ENCODE measurements around the gene STOML1. TPM values are rescaled to one million over a fixed set of nuclear protein-coding genes. Genes with fewer than 3 reads are reported as not detected.

The STOML1 gene
- total and polyA plus RNA-seq, 10 of the 15 experiments (the other 5 are each of a cell fraction or from before 2014, with no cell fraction given), result 0.14 to 13.6 (median 8.3) TPM

- FAIRE-seq, result no peak
- peak overlapping the region; percentile 0 for H3K4me2 ChIP-seq (ENCODE audit: control insufficient read depth, insufficient read depth)
- intact Hi-C loops (cut with micrococcal nuclease; ENCODE audit: unreplicated experiment) (no loop called here), in situ Hi-C loops (cut with MboI) (no loop called here)
- BruUV-seq (replicated peaks), result no TSS peak
- 77% methylated on average over 4 of the region's 4 CpGs for WGBS (ENCODE audit: insufficient coverage, insufficient replicate concordance, low lambda C conversion rate, missing lambda C conversion rate)
- H3K27ac ChIP-seq (ENCODE audit: control insufficient read depth, insufficient read depth), result peak overlapping the region; percentile 67
- no peaks in the 10 kb centered on the region; a peak in 2 of 4 replicates for H3K36me3 ChIP-seq (ENCODE audit: control insufficient read depth in 2 of 2, insufficient read depth in 2 of 2, low read length in 1 of 2)
- H4K20me1 ChIP-seq (ENCODE audit: control insufficient read depth, insufficient read depth), result no peaks in the 10 kb centered on the region
- ChIA-PET RAD21 (ENCODE audit: unreplicated experiment) (interaction anchor here (1.8 to 2.5 kb wide), 3 partner anchors 9 to 14 kb away, joined by 6 to 11 read pairs (median 8); no protein-coding TSS in a partner anchor), POLR2A (interaction anchor here (0.9 to 2.1 kb wide), 3 partner anchors 10 to 20 kb away, joined by 3 to 6 read pairs (median 5); no protein-coding TSS in a partner anchor), CTCF (interaction anchor here (1.2 to 4.1 kb wide), 5 partner anchors 9 to 62 kb away, joined by 3 to 33 read pairs (median 9); no protein-coding TSS in a partner anchor), SMC1A (ENCODE audit: uncharacterized antibody, unreplicated experiment) (interaction anchor here (1.2 to 1.8 kb wide), 3 partner anchors 9 to 16 kb away, joined by 3 to 8 read pairs (median 6); no protein-coding TSS in a partner anchor)
- H3K79me2 ChIP-seq (ENCODE audit: control insufficient read depth, insufficient read depth, low read length), result peaks cover 4% of the 10 kb centered on the region; the same call in 1 of the 2 replicates
- H3K27me3 ChIP-seq (replicated peaks in 1 of 2; ENCODE audit: control insufficient read depth in 2 of 2, insufficient read depth in 2 of 2, low read length in 1 of 2), result no peaks in the 10 kb centered on the region
- DNase-seq (ENCODE audit: low read depth, low spot score), result no peak
- H3K4me3 ChIP-seq, result no peak overlapping the region
- no peaks in the 10 kb centered on the region for H3K9me3 ChIP-seq (replicated peaks; ENCODE audit: control insufficient read depth, insufficient read depth, low read length)
- H3K4me1 ChIP-seq (ENCODE audit: control insufficient read depth, insufficient read depth, low read length), result peaks cover 49% of the 10 kb centered on the region
- no peak for ATAC-seq
- peak overlapping the region; percentile 35 for H3K9ac ChIP-seq (ENCODE audit: control insufficient read depth, insufficient read depth, low read length)
- H2AFZ ChIP-seq (ENCODE audit: control insufficient read depth, low read depth, low read length), result no peak overlapping the region; the same call in 1 of the 2 replicates
- TF ChIP-seq, protein P1, sequence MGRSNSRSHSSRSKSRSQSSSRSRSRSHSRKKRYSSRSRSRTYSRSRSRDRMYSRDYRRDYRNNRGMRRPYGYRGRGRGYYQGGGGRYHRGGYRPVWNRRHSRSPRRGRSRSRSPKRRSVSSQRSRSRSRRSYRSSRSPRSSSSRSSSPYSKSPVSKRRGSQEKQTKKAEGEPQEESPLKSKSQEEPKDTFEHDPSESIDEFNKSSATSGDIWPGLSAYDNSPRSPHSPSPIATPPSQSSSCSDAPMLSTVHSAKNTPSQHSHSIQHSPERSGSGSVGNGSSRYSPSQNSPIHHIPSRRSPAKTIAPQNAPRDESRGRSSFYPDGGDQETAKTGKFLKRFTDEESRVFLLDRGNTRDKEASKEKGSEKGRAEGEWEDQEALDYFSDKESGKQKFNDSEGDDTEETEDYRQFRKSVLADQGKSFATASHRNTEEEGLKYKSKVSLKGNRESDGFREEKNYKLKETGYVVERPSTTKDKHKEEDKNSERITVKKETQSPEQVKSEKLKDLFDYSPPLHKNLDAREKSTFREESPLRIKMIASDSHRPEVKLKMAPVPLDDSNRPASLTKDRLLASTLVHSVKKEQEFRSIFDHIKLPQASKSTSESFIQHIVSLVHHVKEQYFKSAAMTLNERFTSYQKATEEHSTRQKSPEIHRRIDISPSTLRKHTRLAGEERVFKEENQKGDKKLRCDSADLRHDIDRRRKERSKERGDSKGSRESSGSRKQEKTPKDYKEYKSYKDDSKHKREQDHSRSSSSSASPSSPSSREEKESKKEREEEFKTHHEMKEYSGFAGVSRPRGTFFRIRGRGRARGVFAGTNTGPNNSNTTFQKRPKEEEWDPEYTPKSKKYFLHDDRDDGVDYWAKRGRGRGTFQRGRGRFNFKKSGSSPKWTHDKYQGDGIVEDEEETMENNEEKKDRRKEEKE (IDR thresholded peaks at IDR 0.05), result no peak
- no peak for TF ChIP-seq CTCF (IDR thresholded peaks at IDR 0.05 in 2 of 3, conservative IDR thresholded peaks at IDR 0.05 in 1 of 3; ENCODE audit: control insufficient read depth in 2 of 3, extremely low read depth in 1 of 3, insufficient read depth in 1 of 3, low read depth in 3 of 3, low read length in 3 of 3)
- TF ChIP-seq MTA2 (IDR thresholded peaks at IDR 0.05; ENCODE audit: low read depth), result no peak
- TF ChIP-seq PAX8 (IDR thresholded peaks at IDR 0.05), result no peak
- no peak for TF ChIP-seq CBFB (IDR thresholded peaks at IDR 0.05; ENCODE audit: low read depth)
- no peak for TF ChIP-seq TBL1XR1 (IDR thresholded peaks at IDR 0.05; ENCODE audit: low read depth, low read length)
- TF ChIP-seq HDGF (IDR thresholded peaks at IDR 0.05), result no peak
- no peak for TF ChIP-seq JUNB (IDR thresholded peaks at IDR 0.05)
- TF ChIP-seq NR2C1 (IDR thresholded peaks at IDR 0.05), result no peak
- TF ChIP-seq, protein P2, sequence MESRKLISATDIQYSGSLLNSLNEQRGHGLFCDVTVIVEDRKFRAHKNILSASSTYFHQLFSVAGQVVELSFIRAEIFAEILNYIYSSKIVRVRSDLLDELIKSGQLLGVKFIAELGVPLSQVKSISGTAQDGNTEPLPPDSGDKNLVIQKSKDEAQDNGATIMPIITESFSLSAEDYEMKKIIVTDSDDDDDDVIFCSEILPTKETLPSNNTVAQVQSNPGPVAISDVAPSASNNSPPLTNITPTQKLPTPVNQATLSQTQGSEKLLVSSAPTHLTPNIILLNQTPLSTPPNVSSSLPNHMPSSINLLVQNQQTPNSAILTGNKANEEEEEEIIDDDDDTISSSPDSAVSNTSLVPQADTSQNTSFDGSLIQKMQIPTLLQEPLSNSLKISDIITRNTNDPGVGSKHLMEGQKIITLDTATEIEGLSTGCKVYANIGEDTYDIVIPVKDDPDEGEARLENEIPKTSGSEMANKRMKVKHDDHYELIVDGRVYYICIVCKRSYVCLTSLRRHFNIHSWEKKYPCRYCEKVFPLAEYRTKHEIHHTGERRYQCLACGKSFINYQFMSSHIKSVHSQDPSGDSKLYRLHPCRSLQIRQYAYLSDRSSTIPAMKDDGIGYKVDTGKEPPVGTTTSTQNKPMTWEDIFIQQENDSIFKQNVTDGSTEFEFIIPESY (IDR thresholded peaks at IDR 0.05), result no peak
- TF ChIP-seq, protein P3, sequence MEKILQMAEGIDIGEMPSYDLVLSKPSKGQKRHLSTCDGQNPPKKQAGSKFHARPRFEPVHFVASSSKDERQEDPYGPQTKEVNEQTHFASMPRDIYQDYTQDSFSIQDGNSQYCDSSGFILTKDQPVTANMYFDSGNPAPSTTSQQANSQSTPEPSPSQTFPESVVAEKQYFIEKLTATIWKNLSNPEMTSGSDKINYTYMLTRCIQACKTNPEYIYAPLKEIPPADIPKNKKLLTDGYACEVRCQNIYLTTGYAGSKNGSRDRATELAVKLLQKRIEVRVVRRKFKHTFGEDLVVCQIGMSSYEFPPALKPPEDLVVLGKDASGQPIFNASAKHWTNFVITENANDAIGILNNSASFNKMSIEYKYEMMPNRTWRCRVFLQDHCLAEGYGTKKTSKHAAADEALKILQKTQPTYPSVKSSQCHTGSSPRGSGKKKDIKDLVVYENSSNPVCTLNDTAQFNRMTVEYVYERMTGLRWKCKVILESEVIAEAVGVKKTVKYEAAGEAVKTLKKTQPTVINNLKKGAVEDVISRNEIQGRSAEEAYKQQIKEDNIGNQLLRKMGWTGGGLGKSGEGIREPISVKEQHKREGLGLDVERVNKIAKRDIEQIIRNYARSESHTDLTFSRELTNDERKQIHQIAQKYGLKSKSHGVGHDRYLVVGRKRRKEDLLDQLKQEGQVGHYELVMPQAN (conservative IDR thresholded peaks at IDR 0.05), result no peak
- TF ChIP-seq, protein P4, sequence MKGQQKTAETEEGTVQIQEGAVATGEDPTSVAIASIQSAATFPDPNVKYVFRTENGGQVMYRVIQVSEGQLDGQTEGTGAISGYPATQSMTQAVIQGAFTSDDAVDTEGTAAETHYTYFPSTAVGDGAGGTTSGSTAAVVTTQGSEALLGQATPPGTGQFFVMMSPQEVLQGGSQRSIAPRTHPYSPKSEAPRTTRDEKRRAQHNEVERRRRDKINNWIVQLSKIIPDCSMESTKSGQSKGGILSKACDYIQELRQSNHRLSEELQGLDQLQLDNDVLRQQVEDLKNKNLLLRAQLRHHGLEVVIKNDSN (IDR thresholded peaks at IDR 0.05; ENCODE audit: borderline replicate concordance, extremely low read length, insufficient read depth, low read depth, low read length), result no peak
- no peak for TF ChIP-seq RAD51 (IDR thresholded peaks at IDR 0.05)
- TF ChIP-seq SMARCA5 (IDR thresholded peaks at IDR 0.05), result no peak
These were observed 4.8 kb downstream of the STOML1 start for GRCh38 chr15:73987250-73987649.
